Measurements from ENCODE around the gene MYOCD.

- no peak for TF ChIP-seq CTCF (conservative IDR thresholded peaks at IDR 0.05; ENCODE audit: low read length)
- TF ChIP-seq EZH2phosphoT487 (IDR thresholded peaks at IDR 0.05; ENCODE audit: borderline replicate concordance): no peak
Observed at GRCh38 chr17:12738624-12739023, 72.9 kb downstream of the MYOCD start.
